Activated gamma-delta T cell (primary cell): Measurements from ENCODE around the gene MED16.
"Not testable (repeated sequence)": the region's sequence is repeated elsewhere in the genome, so short reads cannot be mapped to it uniquely, and the experiment has no call there.

Source experiments
- DNase-seq: peaks from one replicate; lab custom pipeline; 2025; lab: John Stamatoyannopoulos, UW

MED16 gene

DNA sequence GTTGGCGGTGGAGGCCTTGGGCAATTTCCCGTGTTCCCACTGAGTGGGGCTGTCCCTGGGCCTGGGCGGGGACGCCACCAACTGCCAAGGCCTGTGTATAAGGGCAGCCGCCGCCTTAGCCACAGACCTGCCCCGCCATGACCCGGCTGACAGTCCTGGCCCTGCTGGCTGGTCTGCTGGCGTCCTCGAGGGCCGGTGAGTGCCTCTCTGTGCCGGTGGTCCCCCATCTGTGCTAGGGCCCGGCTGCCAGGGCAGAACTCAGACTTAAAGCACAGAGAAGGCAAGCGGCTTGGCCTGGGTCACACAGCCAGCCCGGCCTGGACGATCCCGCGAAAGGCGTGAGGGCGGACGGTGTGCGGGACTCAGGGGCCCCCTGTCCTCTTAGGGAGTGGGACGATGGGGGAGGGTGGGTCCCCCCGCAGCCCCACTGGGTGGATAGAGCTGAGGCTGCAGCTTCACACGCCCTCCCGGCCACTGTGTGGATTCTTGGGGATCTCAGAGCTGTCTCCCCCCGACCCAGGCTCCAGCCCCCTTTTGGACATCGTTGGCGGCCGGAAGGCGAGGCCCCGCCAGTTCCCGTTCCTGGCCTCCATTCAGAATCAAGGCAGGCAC is 65.2 kb downstream of the MED16 start, which contains the start of gene AZU1:
TSS of gene AZU1 (plus strand) at position 128 of the 612 bp plus-strand sequence. CDS start at position 138, 10 bp downstream.
- no peak for DNase-seq

- DNase-seq, result no peak
These were observed 65.7 kb downstream of the MED16 start for GRCh38 chr19:827314-827709.

GRCh38 chr19:825897-826644 is 66.9 kb downstream of the MED16 start:
- DNase-seq, result no peak

DNA sequence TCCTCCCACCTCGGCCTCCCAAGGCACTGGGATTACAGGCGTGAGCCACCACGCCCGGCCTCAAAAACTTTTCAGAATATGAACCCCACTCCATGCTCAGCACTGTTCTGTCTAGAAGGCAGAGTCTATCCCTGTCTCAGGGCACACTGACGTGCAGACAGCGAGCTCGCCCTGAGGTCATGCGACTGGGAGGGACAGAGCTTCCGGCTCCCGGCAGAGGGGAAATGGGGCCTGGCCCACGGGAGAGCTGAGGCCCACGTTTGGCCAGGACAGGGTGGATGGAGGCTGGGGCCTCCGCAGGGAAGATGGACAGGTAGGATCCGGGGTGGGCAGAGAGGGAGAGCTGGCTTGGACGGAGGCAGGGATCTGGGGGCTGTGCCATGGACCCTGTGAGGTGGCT is 68.1 kb downstream of the MED16 start:
- no peak for DNase-seq

DNA sequence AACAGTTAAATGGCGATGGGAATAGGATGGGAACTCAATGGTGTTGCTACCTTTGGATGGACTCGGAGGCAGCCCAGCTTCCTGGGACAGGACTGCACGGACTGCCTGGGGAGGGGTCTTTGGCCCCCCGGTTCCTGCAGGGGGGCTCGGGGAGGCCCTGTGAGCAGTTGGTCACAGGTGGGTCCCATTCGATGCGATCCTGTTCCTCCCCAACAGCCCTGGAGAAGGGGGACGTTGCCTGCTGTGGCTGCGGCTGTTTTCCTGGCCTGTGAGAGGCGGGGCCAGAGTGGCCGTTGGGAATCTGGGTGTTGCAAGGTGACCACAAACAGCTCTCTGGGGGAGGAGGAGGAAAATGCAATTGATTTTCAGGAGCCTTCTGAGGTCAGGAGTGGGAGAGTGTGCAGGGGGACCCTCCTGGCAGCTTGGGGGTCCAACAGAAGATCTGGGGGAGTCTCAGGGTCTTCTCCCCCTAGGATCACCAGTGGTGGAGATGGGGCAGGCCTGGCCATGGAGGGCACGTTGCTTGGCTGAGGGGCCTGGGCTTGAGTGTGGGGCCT is 69.3 kb downstream of the MED16 start:
- no peak for DNase-seq

DNA sequence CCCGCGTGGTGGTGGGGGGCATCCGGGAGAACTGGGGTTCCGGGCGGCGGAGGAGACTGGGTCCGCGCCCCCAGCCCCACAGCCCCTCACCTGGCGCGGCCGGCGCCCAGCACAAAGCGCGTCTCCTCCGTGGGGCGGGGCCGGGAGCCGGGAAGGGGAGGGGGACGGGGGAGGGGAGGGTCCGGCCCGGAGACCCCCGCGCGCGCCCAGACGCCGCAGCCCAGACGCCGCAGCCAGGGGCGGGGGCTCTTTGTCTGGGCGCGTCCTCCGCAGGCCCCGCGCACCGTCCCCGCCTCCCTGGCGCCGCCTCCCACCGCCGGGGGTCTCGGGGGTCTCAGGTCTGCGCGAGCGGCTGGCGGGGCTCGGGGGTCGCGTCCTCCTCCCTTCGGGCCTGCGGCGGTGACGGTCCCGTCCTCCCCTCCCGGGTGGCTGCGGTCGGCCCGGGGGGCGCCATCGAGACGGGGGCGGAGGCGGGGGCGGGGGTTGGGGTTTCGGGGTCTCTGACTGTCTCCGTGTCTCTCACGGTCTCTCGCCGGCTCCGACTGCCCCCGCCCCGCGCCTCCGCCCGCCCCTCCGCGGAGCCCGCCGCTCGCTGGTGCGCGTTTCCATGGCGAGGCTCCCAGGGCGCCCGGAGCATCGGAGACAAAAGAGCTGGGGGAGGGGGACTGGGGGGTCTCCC is 71.0 kb downstream of the MED16 start, which contains the start of gene PLPPR3:
TSS of gene PLPPR3 (minus strand) at position 131 of the 679 bp plus-strand sequence. CDS start 396 bp downstream, outside the sequence.
- DNase-seq, result no peak

- DNase-seq, result no peak
These were observed 71.7 kb downstream of the MED16 start for GRCh38 chr19:821231-821824.

DNA sequence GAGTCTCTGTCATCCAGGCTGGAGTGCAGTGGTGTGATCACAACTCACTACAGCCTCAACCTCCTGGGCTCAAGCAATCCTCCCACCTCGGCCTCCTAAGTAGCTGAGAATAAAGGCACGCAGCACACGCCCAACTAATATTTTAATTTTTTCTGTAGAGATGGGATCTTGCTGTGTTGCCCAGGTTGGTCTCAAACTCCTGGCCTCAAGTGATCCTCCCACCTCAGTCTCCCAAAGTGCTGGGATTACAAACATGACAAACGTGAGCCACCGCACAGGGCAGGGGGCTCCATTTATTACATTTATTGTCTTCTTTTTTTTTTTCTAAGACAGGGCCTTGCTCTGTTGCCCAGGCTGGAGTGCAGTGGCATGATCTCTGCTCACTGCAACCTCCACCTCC is 72.8 kb downstream of the MED16 start:
- not testable (repeated sequence) for DNase-seq
